Measurements from ENCODE around the gene BTRC. TPM values are rescaled to one million over a fixed set of nuclear protein-coding genes. Genes with fewer than 3 reads are reported as not detected.
A peak's percentile ranks its signal among the peaks of the same experiment; 100 is the strongest.
"Not testable (repeated sequence)": the region's sequence is repeated elsewhere in the genome, so short reads cannot be mapped to it uniquely, and the experiment has no call there.

Gene BTRC
- polyA plus RNA-seq, 2 of the 4 experiments (the other 2 are of a cell fraction): 8.0 to 23.1 TPM

DNA sequence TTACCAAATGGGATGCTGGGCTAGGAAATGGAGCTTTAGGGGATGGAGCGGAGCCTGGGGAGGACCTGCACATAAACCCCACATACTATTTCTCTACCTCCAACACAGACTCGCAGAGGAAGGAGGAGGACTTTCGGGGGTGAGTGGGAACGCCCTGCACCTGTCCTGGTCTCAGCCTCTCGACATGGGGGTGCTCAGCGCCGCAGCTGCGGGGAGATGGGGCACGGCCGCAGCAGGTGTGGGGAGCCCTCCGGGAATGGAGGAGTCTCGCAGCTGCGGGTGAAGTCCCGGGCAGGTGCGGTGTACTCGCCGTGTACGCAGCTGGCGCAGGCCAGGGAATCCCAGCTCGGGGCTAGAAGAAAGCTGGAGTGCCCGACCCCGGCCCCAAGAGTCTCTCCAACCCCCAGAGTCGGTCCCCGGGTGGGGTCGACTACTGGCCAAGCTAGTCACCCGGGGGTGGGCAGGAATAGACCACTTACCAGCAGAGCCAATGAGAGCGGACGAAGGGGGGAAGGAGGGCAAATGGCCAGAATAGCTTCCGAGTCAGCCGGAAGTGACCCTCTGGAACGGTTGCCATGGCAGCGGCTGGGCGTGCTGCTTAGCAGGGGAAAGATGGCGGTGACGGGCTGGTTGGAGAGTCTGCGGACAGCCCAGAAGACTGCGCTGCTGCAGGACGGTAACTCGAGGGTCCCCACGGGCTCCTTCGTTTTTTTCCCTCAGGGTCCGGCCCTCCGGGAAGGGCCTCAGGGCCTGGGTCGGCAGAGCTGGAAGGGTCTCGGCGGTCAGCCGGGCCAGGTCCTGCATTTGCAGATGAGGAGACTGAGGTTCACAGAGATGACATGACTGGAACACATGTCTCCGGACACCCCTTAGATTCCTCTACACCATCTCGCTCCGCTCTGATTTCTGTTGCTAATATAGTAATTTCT, 234.0 kb downstream of the BTRC start, which contains the start of the genes DPCD and POLL:
Gene DPCD (plus strand): TSS at position 597 of the 929 bp plus-strand sequence. CDS start 16 bp downstream, at position 613.
Gene POLL (minus strand): TSS at position 533 of the 929 bp plus-strand sequence. CDS start 897 bp downstream, outside the sequence.
- peak; percentile 46 for FAIRE-seq

DNA sequence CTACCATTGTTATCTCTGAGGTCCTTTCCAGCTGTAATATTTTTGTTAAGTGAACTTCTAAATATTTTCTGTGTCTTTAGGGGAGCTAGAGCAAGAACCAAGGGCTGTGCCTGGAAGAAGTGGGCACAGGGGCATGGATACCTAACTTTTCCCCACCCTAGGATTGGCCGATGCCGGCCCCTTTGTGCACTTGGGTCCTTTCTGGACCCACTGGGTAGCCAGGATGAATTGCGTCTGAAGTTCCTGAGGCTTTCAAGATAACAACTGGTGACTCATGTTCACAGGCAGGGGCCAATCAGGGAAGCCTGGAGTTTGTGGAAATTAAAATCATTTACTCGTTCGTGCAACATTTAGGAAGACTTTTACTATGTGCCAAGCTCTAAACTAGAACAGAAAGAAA, 234.9 kb downstream of the BTRC start:
- peak overlapping the region; percentile 91 for H3K4me2 ChIP-seq
- no peak for TF ChIP-seq FOSL2 (IDR thresholded peaks at IDR 0.05)
- peak; percentile 42; the same call in 1 of the 2 replicates for TF ChIP-seq FOSL2 (CRISPR knock-in tag; IDR thresholded peaks at IDR 0.05)
- TF ChIP-seq EP300 (IDR thresholded peaks at IDR 0.05): no peak
- TF ChIP-seq BHLHE40 (IDR thresholded peaks at IDR 0.05; ENCODE audit: low read depth, low read length): no peak
- peak; percentile 90 for TF ChIP-seq RFX5 (IDR thresholded peaks at IDR 0.05)
- TF ChIP-seq, protein P1, sequence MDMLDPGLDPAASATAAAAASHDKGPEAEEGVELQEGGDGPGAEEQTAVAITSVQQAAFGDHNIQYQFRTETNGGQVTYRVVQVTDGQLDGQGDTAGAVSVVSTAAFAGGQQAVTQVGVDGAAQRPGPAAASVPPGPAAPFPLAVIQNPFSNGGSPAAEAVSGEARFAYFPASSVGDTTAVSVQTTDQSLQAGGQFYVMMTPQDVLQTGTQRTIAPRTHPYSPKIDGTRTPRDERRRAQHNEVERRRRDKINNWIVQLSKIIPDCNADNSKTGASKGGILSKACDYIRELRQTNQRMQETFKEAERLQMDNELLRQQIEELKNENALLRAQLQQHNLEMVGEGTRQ (IDR thresholded peaks at IDR 0.05): no peak
- ChIA-PET POLR2A (no interaction called here), CTCF (interaction anchor here (0.8 to 5.5 kb wide), 7 partner anchors 10 to 375 kb away, joined by 3 to 24 read pairs (median 8); no protein-coding TSS in a partner anchor)
- FAIRE-seq (no peak), ATAC-seq (peak in 1 of 2 experiments; percentile 31; a peak in 3 of 6 replicates), DNase-seq (ENCODE audit: low read depth in 1 of 2, low spot score in 1 of 2) (peak in 1 of 2 experiments; percentile 39)
- peak overlapping the region; percentile 69 for H3K4me3 ChIP-seq
- H3K27ac ChIP-seq: peak overlapping the region; percentile 85 to 96; a peak in 4 of 6 replicates
- 63% methylated on average over 5 of the region's 5 CpGs for WGBS (ENCODE audit: missing lambda C conversion rate)
- H3K4me1 ChIP-seq: peaks cover 15% of the 10 kb centered on the region
- H3K9me3 ChIP-seq: no peaks in the 10 kb centered on the region

More for the DNA sequence above, 234.0 kb downstream of the BTRC start, which contains the start of the genes DPCD and POLL:
- ATAC-seq: peak; percentile 97 to 98
- Histone ChIP-seq H3K27ac (peak within 1 kb of the TSS; percentile 85 to 96), H3K4me3 (peak within 1 kb of the TSS; percentile 69), H3K4me2 (peak within 1 kb of the TSS; percentile 91), H3K4me1 (peaks cover 15% of the 10 kb centered on the region), H3K9me3 (no peaks in the 10 kb centered on the region)
- POLR2A ChIA-PET: interaction anchor here (0.6 to 1.3 kb wide), 5 partner anchors 9 to 142 kb away, joined by 3 to 8 read pairs (median 4); no protein-coding TSS in a partner anchor
- 2% methylated on average over 38 of the region's 50 CpGs for WGBS (ENCODE audit: missing lambda C conversion rate)
- CTCF ChIA-PET: interaction anchor here (1.2 to 5.5 kb wide), 6 partner anchors 11 to 374 kb away, joined by 5 to 24 read pairs (median 8); no protein-coding TSS in a partner anchor
- DNase-seq (ENCODE audit: low read depth in 1 of 2, low spot score in 1 of 2): peak; percentile 90 to 99
- no peak for TF ChIP-seq RNF2 (IDR thresholded peaks at IDR 0.05; ENCODE audit: borderline replicate concordance, low read depth)
- no peak for TF ChIP-seq RCOR1 (IDR thresholded peaks at IDR 0.05; ENCODE audit: low read depth, low read length)
- TF ChIP-seq, protein P2, sequence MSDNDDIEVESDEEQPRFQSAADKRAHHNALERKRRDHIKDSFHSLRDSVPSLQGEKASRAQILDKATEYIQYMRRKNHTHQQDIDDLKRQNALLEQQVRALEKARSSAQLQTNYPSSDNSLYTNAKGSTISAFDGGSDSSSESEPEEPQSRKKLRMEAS (IDR thresholded peaks at IDR 0.05): peak; percentile 26; the same call in 1 of the 2 replicates
- no peak for TF ChIP-seq ZC3H11A (IDR thresholded peaks at IDR 0.05)
- TF ChIP-seq KDM5A (IDR thresholded peaks at IDR 0.05): peak; percentile 90
- TF ChIP-seq POLR2A (IDR thresholded peaks at IDR 0.05; ENCODE audit: low read length): peak; percentile 48; the same call in 1 of the 2 replicates
- TF ChIP-seq JUN (IDR thresholded peaks at IDR 0.05): peak in 1 of 2 experiments; percentile 54; a peak in 1 of 5 replicates

DNA sequence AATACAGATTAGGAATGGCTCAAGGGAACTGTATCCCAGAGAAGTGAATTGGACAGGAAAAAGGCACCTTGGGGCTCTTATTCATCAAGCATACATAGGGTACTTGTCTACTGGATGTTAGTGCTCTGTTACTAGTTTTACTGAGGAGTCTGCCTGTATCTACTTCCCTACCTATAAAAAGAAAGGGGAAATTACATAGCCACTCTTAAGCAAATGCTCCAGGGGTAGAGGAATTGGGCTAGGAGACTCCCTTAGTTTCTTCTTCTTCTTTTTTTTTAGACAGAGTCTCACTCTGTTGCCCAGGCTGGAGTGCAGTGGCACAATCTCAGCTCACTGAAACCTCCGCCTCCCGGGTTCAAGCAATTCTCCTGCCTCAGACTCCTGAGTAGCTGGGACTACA, 239.4 kb downstream of the BTRC start:
- 85% methylated on average over 2 of the region's 2 CpGs for WGBS (ENCODE audit: missing lambda C conversion rate)
- FAIRE-seq; H3K4me3 ChIP-seq; ATAC-seq; H3K9me3 ChIP-seq; H3K4me2 ChIP-seq; DNase-seq (ENCODE audit: low read depth in 1 of 2, low spot score in 1 of 2); H3K4me1 ChIP-seq; POLR2A ChIA-PET; H3K27ac ChIP-seq: not testable (repeated sequence)
- CTCF ChIA-PET: interaction anchor here (1.3 to 3.1 kb wide), 4 partner anchors 9 to 380 kb away, joined by 3 to 11 read pairs (median 6); no protein-coding TSS in a partner anchor

DNA sequence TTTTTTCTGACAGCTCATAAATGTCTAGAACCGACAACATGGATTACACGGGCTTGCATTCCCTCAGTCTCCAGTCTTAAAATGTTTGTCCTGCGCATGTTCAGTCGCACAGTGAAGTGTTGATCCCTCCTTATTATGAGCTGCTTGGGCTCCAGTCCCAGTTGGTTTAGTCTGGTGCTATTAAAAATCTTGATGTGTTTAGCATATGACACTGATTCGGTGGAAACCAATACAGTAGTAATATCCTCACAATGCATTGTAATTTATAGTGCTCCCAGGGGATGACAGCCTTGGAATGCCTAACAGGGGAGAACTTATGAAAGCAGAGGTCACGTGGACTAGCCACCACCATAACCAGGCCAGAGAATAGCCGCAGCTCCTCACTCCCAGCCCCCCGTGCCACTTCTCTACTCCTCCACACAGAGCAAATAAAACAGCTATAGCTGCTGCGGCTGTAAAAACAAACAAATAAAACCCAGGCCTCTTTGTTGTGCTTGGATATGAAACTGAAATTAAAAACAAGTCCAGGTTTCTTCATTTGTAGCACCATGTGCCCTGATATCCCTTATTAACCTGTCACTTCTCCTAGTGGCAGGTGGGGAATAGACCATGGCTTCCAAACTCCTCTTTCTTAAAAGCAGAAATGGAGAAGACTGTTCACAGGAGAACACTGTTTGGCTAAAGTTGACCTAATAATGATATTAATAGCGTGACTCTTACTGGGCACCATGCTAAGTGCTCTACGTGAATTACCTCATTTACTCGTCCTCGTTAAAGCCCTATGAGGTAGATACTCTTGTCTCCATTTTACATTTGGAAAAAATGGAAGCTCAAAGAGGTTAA, 241.8 kb downstream of the BTRC start:
- 89% methylated on average over 13 of the region's 13 CpGs for WGBS (ENCODE audit: missing lambda C conversion rate)
- TF ChIP-seq, protein P1 (IDR thresholded peaks at IDR 0.05): no peak
- TF ChIP-seq HEYL (CRISPR knock-in tag; IDR thresholded peaks at IDR 0.05): no peak
- no peak for TF ChIP-seq PHF8 (IDR thresholded peaks at IDR 0.05; ENCODE audit: borderline replicate concordance, low read depth)
- no peak for TF ChIP-seq FOXS1 (CRISPR knock-in tag; IDR thresholded peaks at IDR 0.05)
- TF ChIP-seq KDM5A (IDR thresholded peaks at IDR 0.05): no peak
- TF ChIP-seq, protein P3, sequence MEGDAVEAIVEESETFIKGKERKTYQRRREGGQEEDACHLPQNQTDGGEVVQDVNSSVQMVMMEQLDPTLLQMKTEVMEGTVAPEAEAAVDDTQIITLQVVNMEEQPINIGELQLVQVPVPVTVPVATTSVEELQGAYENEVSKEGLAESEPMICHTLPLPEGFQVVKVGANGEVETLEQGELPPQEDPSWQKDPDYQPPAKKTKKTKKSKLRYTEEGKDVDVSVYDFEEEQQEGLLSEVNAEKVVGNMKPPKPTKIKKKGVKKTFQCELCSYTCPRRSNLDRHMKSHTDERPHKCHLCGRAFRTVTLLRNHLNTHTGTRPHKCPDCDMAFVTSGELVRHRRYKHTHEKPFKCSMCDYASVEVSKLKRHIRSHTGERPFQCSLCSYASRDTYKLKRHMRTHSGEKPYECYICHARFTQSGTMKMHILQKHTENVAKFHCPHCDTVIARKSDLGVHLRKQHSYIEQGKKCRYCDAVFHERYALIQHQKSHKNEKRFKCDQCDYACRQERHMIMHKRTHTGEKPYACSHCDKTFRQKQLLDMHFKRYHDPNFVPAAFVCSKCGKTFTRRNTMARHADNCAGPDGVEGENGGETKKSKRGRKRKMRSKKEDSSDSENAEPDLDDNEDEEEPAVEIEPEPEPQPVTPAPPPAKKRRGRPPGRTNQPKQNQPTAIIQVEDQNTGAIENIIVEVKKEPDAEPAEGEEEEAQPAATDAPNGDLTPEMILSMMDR (IDR thresholded peaks at IDR 0.05): no peak
- TF ChIP-seq, protein P4, sequence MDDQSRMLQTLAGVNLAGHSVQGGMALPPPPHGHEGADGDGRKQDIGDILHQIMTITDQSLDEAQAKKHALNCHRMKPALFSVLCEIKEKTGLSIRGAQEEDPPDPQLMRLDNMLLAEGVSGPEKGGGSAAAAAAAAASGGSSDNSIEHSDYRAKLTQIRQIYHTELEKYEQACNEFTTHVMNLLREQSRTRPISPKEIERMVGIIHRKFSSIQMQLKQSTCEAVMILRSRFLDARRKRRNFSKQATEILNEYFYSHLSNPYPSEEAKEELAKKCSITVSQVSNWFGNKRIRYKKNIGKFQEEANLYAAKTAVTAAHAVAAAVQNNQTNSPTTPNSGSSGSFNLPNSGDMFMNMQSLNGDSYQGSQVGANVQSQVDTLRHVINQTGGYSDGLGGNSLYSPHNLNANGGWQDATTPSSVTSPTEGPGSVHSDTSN (IDR thresholded peaks at IDR 0.05): no peak
- no peak for TF ChIP-seq NPAS2 (CRISPR knock-in tag; IDR thresholded peaks at IDR 0.05; ENCODE audit: borderline replicate concordance)
- no peak for TF ChIP-seq NFE2L2 (conservative IDR thresholded peaks at IDR 0.05; ENCODE audit: low read length)
- TF ChIP-seq ZNF302 (CRISPR knock-in tag; IDR thresholded peaks at IDR 0.05): no peak
- Histone ChIP-seq H3K9me3 (no peaks in the 10 kb centered on the region), H3K4me2 (no peak overlapping the region), H3K4me1 (no peaks in the 10 kb centered on the region), H3K27ac (no peak overlapping the region), H3K4me3 (no peak overlapping the region)
- CTCF ChIA-PET: interaction anchor here (0.6 to 1.6 kb wide), 9 partner anchors 10 to 382 kb away, joined by 3 to 7 read pairs (median 3); no protein-coding TSS in a partner anchor
- DNase-seq (ENCODE audit: low read depth in 1 of 2, low spot score in 1 of 2) (no peak), FAIRE-seq (no peak), ATAC-seq (no peak)
- POLR2A ChIA-PET: interaction anchor here (1.1 kb wide), 1 partner anchor 8 kb away, joined by 4 read pairs; the partner anchor contains the start of genes DPCD and POLL

Data from A549 (cell line).